AG09309 (cell line): Measurements from ENCODE around the gene UST.

Experiments
- DNase-seq: peaks from one replicate; pipeline ENCODE4 v3.0.0-alpha.2; 2010; ENCODE audit warnings: low read depth
- H3K4me3 ChIP-seq: 2 replicates; pipeline ENCODE4 v1.5.1; 2011; ENCODE audit warnings: mild to moderate bottlenecking, low read depth, low read length, moderate library complexity; ENCODE audit not compliant: control insufficient read depth
- TF ChIP-seq, protein P1 (sequence below): IDR thresholded peaks from 2 replicates; pipeline ENCODE4 v1.5.1; 2011; ENCODE audit warnings: mild to moderate bottlenecking, low read depth, low read length, inconsistent platforms; ENCODE audit not compliant: insufficient read depth, control insufficient read depth; ENCODE audit errors: missing control alignments

UST gene

GRCh38 chr6:148831531-148831930 is 84.7 kb downstream of the UST start:
- DNase-seq = peak; percentile 39
- TF ChIP-seq, protein P1, sequence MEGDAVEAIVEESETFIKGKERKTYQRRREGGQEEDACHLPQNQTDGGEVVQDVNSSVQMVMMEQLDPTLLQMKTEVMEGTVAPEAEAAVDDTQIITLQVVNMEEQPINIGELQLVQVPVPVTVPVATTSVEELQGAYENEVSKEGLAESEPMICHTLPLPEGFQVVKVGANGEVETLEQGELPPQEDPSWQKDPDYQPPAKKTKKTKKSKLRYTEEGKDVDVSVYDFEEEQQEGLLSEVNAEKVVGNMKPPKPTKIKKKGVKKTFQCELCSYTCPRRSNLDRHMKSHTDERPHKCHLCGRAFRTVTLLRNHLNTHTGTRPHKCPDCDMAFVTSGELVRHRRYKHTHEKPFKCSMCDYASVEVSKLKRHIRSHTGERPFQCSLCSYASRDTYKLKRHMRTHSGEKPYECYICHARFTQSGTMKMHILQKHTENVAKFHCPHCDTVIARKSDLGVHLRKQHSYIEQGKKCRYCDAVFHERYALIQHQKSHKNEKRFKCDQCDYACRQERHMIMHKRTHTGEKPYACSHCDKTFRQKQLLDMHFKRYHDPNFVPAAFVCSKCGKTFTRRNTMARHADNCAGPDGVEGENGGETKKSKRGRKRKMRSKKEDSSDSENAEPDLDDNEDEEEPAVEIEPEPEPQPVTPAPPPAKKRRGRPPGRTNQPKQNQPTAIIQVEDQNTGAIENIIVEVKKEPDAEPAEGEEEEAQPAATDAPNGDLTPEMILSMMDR = no peak
- no peak overlapping the region for H3K4me3 ChIP-seq

GRCh38 chr6:148835920-148836441 is 89.2 kb downstream of the UST start:
- H3K4me3 ChIP-seq = no peak overlapping the region; the same call in 1 of the 2 replicates
- TF ChIP-seq, protein P1 = no peak
- DNase-seq = peak; percentile 88

GRCh38 chr6:148836751-148837150 is 89.9 kb downstream of the UST start:
- TF ChIP-seq, protein P1 = no peak
- no peak overlapping the region for H3K4me3 ChIP-seq
- no peak for DNase-seq

GRCh38 chr6:148837941-148838340 is 91.1 kb downstream of the UST start:
- H3K4me3 ChIP-seq = no peak overlapping the region
- TF ChIP-seq, protein P1 = no peak
- no peak for DNase-seq

GRCh38 chr6:148839044-148839443 is 92.2 kb downstream of the UST start:
- DNase-seq = no peak
- no peak overlapping the region for H3K4me3 ChIP-seq

DNA sequence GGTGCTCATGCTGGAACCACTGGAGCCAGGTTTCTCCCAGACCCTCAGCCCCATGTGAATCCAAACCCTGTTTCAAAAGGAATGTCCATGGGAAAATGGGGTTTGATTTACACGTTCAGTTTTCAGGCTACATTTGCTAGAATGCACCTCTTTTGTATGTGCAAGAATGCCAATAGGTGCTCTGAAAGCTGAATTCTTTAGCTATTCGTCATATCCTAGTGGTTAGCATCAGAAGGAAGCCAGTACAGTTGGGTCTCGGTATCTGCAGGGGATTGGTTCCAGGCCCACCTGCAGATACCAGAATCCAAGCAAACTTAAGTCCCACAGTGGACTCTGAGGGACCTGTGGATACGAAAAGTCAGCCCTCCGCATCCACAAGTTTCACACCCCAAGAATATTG is 93.4 kb downstream of the UST start:
- TF ChIP-seq, protein P1 = no peak
- H3K4me3 ChIP-seq = no peak overlapping the region
- no peak for DNase-seq

More at GRCh38 chr6:148839044-148839443, 92.2 kb downstream of the UST start:
- TF ChIP-seq, protein P1 = no peak
